Astrocyte of the spinal cord (primary cell): ENCODE data around the gene IL20RA.

Experiments
- DNase-seq: peaks from one replicate; pipeline ENCODE4 v3.0.0; 2011; ENCODE audit warnings: low read depth, low spot score
- H3K4me3 ChIP-seq: 2 replicates; pipeline ENCODE4 v1.5.1; 2011; ENCODE audit warnings: low read depth, mild to moderate bottlenecking, low read length, moderate library complexity
- in situ Hi-C: cut with HindIII; loops from 2 replicates; pipeline ENCODE4 v1.10.0; 2017; ENCODE audit warnings: low sequenced_read_pairs
- TF ChIP-seq, protein P1 (sequence below): IDR thresholded peaks from 2 replicates; pipeline ENCODE4 v1.5.1; 2012; ENCODE audit warnings: low read depth, mild to moderate bottlenecking, low read length, inconsistent platforms

IL20RA gene

DNA sequence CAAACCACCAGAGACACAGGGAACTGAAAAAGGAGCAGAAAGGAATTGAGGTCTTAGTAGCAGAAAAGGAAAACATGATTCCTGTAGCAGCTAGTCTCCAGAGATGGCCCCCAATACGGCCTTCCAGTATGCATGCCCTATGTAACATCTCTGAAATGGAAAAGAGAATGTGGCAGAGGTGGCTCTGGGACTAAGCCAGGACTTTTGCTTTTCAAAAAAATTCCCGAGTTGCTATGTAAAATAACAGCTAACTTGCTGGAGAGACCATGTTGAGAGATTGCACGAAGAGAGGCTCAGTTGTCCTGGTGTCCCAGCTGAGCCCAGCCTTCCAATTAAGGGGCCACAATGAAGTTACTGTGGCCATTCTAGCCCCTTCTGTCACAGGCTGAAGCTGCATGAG lies 27.7 kb downstream of the IL20RA start:
- in situ Hi-C loops = no loop called here
- no peak overlapping the region for H3K4me3 ChIP-seq
- DNase-seq = no peak
- TF ChIP-seq, protein P1, sequence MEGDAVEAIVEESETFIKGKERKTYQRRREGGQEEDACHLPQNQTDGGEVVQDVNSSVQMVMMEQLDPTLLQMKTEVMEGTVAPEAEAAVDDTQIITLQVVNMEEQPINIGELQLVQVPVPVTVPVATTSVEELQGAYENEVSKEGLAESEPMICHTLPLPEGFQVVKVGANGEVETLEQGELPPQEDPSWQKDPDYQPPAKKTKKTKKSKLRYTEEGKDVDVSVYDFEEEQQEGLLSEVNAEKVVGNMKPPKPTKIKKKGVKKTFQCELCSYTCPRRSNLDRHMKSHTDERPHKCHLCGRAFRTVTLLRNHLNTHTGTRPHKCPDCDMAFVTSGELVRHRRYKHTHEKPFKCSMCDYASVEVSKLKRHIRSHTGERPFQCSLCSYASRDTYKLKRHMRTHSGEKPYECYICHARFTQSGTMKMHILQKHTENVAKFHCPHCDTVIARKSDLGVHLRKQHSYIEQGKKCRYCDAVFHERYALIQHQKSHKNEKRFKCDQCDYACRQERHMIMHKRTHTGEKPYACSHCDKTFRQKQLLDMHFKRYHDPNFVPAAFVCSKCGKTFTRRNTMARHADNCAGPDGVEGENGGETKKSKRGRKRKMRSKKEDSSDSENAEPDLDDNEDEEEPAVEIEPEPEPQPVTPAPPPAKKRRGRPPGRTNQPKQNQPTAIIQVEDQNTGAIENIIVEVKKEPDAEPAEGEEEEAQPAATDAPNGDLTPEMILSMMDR = no peak

DNA sequence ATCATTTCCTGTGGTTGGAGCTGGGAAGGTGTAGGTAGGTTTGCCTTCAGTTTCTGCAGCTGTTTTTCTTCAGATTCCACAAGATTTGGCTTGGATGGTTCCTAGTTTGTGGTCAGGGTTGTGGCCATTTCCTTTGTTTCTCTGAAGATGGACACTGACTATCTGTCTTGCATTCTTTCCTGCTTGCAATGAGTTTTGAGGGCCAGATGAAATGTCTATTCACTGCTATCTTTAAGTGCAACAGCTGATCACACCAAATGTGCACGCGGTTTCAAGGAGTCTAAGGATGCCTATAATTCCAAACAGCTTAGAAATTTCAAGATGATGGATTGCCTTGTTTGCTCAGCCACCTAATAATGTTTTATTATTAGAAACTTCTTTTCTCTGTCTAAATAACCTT lies 28.4 kb downstream of the IL20RA start:
- H3K4me3 ChIP-seq = no peak overlapping the region
- TF ChIP-seq, protein P1 = no peak
- in situ Hi-C loops = no loop called here
- DNase-seq = peak; percentile 29

DNA sequence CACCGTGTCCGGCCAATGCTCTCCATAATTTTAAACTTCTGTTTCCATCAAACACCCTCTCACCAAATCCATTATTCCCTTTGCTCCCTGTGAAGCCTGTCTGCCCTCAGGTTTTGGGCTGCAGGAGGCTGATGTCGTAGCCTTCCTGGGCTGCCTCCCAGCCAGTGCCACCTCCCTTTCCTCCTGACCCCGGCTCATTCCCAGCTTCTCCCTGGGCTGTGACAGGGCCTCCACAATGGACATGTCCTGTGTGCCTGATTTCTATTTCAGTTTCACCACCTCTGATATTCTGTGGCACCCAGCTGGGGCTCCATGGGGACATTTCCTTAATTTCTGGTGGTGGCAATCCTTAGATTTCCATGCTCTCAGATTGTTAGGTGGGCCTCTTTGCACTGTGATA lies 28.8 kb downstream of the IL20RA start:
- no peak for DNase-seq
- TF ChIP-seq, protein P1 = no peak
- H3K4me3 ChIP-seq = no peak overlapping the region
- in situ Hi-C loops = no loop called here

DNA sequence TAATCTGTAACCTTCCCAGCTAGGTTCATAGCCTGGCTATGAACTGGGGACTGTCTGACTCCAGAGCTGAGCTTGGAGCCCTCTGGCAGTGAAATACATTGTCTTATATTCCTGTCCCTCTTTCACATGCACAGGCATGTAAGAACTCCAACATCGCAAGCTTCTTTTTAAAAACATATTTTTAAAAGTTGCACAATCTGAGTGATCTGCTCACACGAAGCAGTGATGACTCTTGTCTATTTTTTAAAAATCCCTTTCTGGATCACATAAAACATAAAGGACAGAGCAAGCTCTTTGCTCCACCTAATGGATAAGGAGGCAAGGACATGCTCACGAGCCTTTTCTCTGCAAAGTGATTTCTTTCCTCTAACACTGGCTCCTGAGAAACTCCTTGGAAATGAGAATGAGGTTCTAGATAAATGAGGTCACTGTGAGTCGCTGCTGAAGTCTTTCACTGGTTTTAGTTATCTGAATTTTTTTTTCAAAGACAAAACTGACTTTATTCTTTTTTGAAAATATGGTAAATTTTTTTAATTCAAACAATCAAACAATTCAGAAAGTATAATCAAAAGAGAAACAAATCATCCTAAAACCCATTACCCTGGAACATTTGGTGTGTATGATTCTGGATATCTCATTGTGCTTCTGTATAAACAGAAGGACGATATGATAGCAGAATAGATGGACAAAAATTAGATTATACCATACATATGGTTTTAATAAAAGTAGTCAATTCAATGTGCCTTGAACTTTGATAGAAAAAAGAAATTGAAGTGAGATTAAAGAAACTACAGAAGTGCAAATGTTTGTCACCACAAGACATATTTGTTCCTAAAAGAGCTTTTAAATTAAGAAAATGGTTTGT lies 30.8 kb downstream of the IL20RA start:
- TF ChIP-seq, protein P1 = peak; percentile 75
- no peak overlapping the region for H3K4me3 ChIP-seq
- DNase-seq = peak; percentile 57
- in situ Hi-C loops = no loop called here

DNA sequence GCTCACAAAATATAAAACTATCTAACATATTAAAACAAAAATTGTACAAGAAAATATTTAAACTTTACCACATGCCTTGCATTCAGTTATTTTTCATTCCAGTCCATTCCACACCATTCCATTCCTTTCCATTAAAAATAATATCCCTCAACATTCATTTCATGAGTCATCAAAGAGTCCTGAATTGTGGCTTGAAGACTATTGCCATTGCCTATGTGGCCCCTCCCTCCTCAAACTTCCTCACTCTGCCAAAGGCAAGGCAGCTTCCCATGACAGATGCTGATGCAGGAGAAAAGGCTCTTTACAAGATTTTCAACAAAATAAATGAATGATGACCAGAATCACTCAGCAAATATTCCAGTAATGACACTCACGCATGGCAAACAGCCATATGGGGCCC lies 31.7 kb downstream of the IL20RA start:
- TF ChIP-seq, protein P1 = no peak
- H3K4me3 ChIP-seq = no peak overlapping the region
- DNase-seq = peak; percentile 50
- in situ Hi-C loops = no loop called here

DNA sequence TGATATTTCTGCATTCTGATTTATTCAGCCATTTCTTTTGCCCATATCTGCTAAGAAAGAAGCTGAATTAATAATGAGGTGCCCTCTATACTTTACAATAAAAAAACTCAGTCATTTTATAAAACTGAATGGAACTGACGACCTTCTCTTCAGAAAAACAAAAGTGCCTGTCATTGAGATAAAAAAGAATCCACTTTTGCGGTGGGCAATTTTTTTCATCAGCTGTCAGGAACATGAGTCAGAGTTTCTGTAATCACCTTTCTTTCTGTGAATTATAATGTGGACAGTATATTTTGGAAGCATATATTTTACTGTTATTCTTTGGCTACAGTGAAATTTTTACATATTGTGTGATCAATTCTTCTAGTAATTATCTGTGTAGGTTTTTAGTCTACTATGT lies 33.4 kb downstream of the IL20RA start:
- DNase-seq = no peak
- in situ Hi-C loops = no loop called here
- TF ChIP-seq, protein P1 = no peak
- no peak overlapping the region for H3K4me3 ChIP-seq
